ENCODE measurements around the gene ZNF367.

ZNF367 gene

DNA sequence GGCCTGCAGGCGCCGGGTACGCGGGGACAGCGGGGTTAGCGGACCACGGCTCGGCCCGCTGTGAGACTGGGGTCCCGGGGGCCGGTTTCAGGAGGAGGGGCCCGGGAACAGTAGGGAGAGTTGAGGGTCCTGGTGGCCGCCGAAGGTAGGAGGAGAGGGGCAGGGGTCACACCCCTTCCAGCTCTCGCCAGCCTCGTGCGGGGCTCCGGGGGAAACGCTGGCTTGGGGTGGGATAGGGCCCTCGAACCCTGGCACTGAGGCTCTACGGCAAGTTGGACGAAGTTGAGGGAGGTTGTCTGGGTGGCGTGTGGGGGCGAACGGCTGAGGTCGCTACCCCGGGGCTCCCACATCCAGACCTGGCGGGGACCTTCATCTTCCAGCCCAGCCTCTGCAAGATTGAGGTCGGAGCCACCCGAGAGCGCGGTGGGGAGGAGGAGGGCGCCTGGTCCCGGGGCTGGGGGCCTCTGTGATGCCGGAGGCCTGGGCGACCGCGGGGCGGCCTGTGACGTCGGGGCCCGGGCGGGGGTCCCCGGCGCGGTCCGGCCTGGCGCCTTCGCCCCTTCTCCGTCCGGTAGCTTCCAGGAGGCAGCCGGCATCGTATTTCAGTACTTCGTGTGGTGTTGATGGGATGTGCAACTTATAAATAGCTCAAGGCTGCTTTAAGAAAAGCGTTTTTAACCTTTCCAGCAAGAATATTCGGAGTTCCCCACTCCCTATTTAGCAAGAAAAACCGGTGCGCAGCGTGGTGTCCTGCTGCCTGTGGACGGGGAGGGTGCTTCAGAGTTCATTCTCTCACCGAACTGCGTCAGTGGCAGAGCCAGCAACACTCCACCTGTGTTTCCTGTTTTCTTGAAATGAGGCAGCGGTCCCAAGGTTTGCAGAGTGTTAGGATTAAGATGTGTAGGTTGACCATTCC lies 32.7 kb upstream of the ZNF367 start:
- H3K27ac ChIP-seq (ENCODE audit: low read depth, low read length, severe bottlenecking), result peak overlapping the region; percentile 29
- 1 to 2% methylated on average over 21 to 39 of the region's 63 CpGs for WGBS, 2 experiments (ENCODE audit: insufficient coverage in 2 of 2)

DNA sequence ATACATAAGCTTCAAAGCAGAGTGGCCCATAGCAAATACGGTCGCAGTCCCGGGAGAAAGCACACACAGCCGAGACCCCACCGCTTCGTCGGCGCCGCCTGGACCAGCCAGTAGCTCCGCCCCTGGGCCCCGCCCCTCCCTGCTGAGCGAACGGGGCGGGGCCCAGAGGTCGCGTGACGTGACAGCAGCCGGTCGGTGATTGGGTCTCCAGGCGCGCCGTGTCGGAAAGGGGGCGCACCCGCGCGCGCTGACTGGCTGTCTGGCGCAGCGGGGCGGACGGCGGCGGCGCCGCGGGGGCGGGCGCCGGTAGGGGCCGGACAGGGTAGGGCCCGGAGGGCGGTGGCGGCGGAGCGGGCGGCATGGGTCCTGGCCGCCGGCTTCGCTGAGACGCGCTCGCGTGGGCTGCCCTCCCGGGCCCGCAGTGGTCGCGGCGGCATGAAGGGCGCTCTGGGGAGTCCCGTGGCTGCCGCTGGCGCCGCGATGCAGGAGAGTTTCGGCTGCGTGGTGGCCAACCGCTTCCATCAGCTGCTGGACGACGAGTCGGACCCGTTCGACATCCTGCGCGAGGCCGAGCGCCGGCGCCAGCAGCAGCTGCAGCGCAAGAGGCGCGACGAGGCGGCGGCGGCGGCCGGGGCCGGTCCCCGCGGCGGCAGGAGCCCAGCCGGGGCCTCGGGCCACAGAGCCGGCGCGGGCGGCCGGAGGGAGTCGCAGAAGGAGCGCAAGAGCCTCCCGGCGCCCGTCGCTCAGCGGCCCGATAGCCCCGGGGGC lies 31.9 kb upstream of the ZNF367 start, which contains the start of gene HABP4:
HABP4 (plus strand) TSS at position 325 of the 768 bp plus-strand sequence; CDS start at position 436, 111 bp downstream.
- peaks cover 5% of the 10 kb centered on the region for H3K36me3 ChIP-seq (ENCODE audit: control insufficient read depth, insufficient read depth, low read length)
- peak within 1 kb of the TSS; percentile 76 for H3K4me3 ChIP-seq (ENCODE audit: extremely low read depth, insufficient read depth, low read length, poor library complexity, severe bottlenecking)
- peaks cover 9% of the 10 kb centered on the region for H3K4me1 ChIP-seq (ENCODE audit: control insufficient read depth, insufficient read depth, low read length, poor library complexity, severe bottlenecking)
- 0 to 1% methylated on average over 83 to 96 of the region's 108 CpGs for WGBS, 2 experiments (ENCODE audit: insufficient coverage in 2 of 2)
- H3K27ac ChIP-seq (ENCODE audit: low read depth, low read length, severe bottlenecking), result peak within 1 kb of the TSS; percentile 76
- no peaks in the 10 kb centered on the region for H3K9me3 ChIP-seq (ENCODE audit: control insufficient read depth, low read length)

More for the DNA sequence above, 32.7 kb upstream of the ZNF367 start:
- H3K4me3 ChIP-seq (ENCODE audit: extremely low read depth, insufficient read depth, low read length, poor library complexity, severe bottlenecking), result peak overlapping the region; percentile 76
- peaks cover 9% of the 10 kb centered on the region for H3K4me1 ChIP-seq (ENCODE audit: control insufficient read depth, insufficient read depth, low read length, poor library complexity, severe bottlenecking)
- peaks cover 9% of the 10 kb centered on the region for H3K36me3 ChIP-seq (ENCODE audit: control insufficient read depth, insufficient read depth, low read length)
- no peaks in the 10 kb centered on the region for H3K9me3 ChIP-seq (ENCODE audit: control insufficient read depth, low read length)

DNA sequence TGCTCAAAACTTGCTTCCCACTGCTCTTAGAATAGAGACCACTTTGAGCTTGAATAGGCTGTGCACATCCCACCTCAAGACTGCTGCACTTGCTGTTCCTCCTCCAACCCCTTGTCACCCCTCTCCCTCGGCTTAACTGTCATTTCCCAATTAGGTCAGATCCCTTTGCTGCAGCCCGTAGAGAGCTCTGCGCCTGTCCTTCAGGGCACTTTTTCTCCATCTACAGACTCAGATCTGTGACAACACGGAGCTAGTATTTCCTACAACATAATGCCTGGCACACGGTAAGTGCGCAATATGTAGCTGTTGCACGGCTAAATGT lies 31.3 kb upstream of the ZNF367 start:
- peak overlapping the region; percentile 76 for H3K4me3 ChIP-seq (ENCODE audit: extremely low read depth, insufficient read depth, low read length, poor library complexity, severe bottlenecking)
- 1 to 2% methylated on average over 7 of the region's 7 CpGs for WGBS, 2 experiments (ENCODE audit: insufficient coverage in 2 of 2)
- no peaks in the 10 kb centered on the region for H3K36me3 ChIP-seq (ENCODE audit: control insufficient read depth, insufficient read depth, low read length)
- H3K9me3 ChIP-seq (ENCODE audit: control insufficient read depth, low read length), result no peaks in the 10 kb centered on the region
- H3K27ac ChIP-seq (ENCODE audit: low read depth, low read length, severe bottlenecking), result peak overlapping the region; percentile 66
- H3K4me1 ChIP-seq (ENCODE audit: control insufficient read depth, insufficient read depth, low read length, poor library complexity, severe bottlenecking), result peaks cover 9% of the 10 kb centered on the region

DNA sequence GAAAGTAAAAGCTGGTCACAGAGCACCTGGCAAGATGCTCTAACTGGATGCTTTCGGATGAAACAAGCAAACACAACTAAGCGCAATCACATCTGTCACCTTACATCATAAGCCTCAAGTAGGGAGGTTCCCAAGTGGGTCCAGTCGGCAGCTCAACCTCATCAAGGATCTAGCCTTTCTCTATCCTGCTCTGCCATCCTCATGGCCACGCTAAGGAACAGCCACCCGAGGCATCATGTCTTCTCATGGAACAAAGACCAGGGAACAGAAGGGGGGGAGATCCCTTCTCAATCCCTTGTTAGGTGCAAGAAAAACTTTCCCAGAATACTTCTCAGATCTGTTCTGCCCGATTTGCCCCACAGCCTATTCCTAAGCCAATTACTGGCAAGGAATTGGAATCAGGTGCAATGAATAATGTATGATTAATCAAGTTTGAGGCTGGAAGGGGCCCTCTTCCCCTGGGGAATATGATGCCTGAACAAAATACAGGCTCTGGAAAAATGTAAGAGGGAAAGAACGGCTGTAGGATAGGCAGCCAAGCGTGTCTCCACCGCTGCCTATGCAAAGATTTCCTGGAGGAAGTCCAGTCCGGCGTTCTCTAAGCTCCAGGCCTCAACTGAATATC lies 30.5 kb upstream of the ZNF367 start:
- WGBS, 2 experiments (ENCODE audit: insufficient coverage in 2 of 2), result 90 to 94% methylated on average over 2 to 6 of the region's 11 CpGs
- Histone ChIP-seq H3K4me3 (ENCODE audit: extremely low read depth, insufficient read depth, low read length, poor library complexity, severe bottlenecking) (no peak overlapping the region), H3K4me1 (ENCODE audit: control insufficient read depth, insufficient read depth, low read length, poor library complexity, severe bottlenecking) (peaks cover 9% of the 10 kb centered on the region), H3K27ac (ENCODE audit: low read depth, low read length, severe bottlenecking) (no peak overlapping the region), H3K9me3 (ENCODE audit: control insufficient read depth, low read length) (no peaks in the 10 kb centered on the region), H3K36me3 (ENCODE audit: control insufficient read depth, insufficient read depth, low read length) (no peaks in the 10 kb centered on the region)

- Histone ChIP-seq H3K9me3 (ENCODE audit: control insufficient read depth, low read length) (no peaks in the 10 kb centered on the region), H3K36me3 (ENCODE audit: control insufficient read depth, insufficient read depth, low read length) (no peaks in the 10 kb centered on the region), H3K4me1 (ENCODE audit: control insufficient read depth, insufficient read depth, low read length, poor library complexity, severe bottlenecking) (peaks cover 9% of the 10 kb centered on the region), H3K27ac (ENCODE audit: low read depth, low read length, severe bottlenecking) (no peak overlapping the region), H3K4me3 (ENCODE audit: extremely low read depth, insufficient read depth, low read length, poor library complexity, severe bottlenecking) (no peak overlapping the region)
- 87 to 95% methylated on average over 2 to 3 of the region's 3 CpGs for WGBS, 2 experiments (ENCODE audit: insufficient coverage in 2 of 2)
These were observed 29.2 kb upstream of the ZNF367 start for GRCh38 chr9:96447406-96447805.

GRCh38 chr9:96442491-96442890 lies 24.3 kb upstream of the ZNF367 start:
- H3K36me3 ChIP-seq (ENCODE audit: control insufficient read depth, insufficient read depth, low read length), result no peaks in the 10 kb centered on the region
- no peaks in the 10 kb centered on the region for H3K4me1 ChIP-seq (ENCODE audit: control insufficient read depth, insufficient read depth, low read length, poor library complexity, severe bottlenecking)
- 100% methylated on average over 1 of the region's 3 CpGs; no CpG with 5 or more reads in 1 of the 2 experiments for WGBS, 2 experiments (ENCODE audit: insufficient coverage in 2 of 2)
- H3K27ac ChIP-seq (ENCODE audit: low read depth, low read length, severe bottlenecking), result no peak overlapping the region
- H3K4me3 ChIP-seq (ENCODE audit: extremely low read depth, insufficient read depth, low read length, poor library complexity, severe bottlenecking), result no peak overlapping the region
- no peaks in the 10 kb centered on the region for H3K9me3 ChIP-seq (ENCODE audit: control insufficient read depth, low read length)

DNA sequence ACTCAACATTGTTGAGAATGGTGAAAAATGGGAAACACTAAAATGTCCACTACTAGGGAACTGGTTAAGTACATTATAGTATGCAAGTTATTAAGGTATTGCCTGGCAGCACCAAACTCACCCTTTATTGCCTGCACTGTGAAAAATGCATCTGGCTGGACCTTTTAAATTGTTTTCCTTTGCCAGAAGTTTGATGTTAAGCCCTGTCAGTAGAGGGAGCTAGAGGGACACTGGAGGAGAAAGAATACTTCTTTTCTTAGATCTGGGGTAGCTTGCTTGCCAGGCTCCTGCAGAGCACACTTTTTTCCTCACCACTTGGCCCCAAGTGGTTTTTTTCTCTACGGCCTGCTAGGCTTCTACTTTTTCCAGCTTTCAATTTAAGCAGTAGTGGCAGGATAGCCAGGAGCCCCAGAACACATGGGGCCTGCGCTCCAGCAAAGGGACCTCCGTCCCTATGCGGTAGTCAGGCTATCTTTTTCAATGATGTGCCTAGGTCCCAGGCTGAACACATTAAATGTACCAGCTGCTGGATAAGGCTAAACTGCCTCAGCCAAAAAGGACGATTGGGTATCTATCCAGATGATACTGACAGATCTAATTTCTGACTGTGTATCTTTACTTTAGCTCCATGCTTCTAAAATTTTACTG lies 23.8 kb upstream of the ZNF367 start:
- Histone ChIP-seq H3K9me3 (ENCODE audit: control insufficient read depth, low read length) (no peaks in the 10 kb centered on the region), H3K4me3 (ENCODE audit: extremely low read depth, insufficient read depth, low read length, poor library complexity, severe bottlenecking) (no peak overlapping the region), H3K4me1 (ENCODE audit: control insufficient read depth, insufficient read depth, low read length, poor library complexity, severe bottlenecking) (no peaks in the 10 kb centered on the region), H3K36me3 (ENCODE audit: control insufficient read depth, insufficient read depth, low read length) (no peaks in the 10 kb centered on the region), H3K27ac (ENCODE audit: low read depth, low read length, severe bottlenecking) (no peak overlapping the region)
- WGBS, 2 experiments (ENCODE audit: insufficient coverage in 2 of 2), result 94 to 98% methylated on average over 4 to 5 of the region's 5 CpGs

DNA sequence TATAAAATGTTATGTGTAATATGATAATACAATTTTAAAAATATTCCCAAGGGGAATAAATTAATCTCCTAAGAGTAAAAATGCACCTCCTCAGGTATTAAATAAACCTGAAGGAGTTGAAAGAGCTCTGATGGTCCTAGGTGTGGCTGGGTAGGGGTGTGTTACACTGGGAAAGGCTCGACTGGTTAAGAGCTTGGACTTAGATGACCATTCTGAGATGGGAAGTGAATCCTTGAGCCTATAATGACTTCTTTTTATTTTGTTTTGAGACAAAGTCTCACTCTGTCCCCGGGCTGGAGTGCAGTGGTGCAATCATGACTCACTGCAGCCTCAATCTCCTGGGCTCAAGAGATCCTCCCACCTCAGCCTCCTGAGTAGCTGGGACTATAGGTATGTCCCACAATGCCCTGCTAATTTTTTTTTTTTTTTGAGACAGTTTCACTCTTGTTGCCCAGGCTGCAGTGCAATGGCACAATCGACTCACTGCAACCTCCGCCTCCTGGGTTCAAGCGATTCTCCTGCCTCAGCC lies 22.6 kb upstream of the ZNF367 start:
- H3K27ac ChIP-seq (ENCODE audit: low read depth, low read length, severe bottlenecking), result no peak overlapping the region
- no peaks in the 10 kb centered on the region for H3K36me3 ChIP-seq (ENCODE audit: control insufficient read depth, insufficient read depth, low read length)
- WGBS, 2 experiments (ENCODE audit: insufficient coverage in 2 of 2), result 89 to 93% methylated on average over 3 to 5 of the region's 5 CpGs
- H3K4me1 ChIP-seq (ENCODE audit: control insufficient read depth, insufficient read depth, low read length, poor library complexity, severe bottlenecking), result no peaks in the 10 kb centered on the region
- H3K4me3 ChIP-seq (ENCODE audit: extremely low read depth, insufficient read depth, low read length, poor library complexity, severe bottlenecking), result no peak overlapping the region
- H3K9me3 ChIP-seq (ENCODE audit: control insufficient read depth, low read length), result no peaks in the 10 kb centered on the region

- Histone ChIP-seq H3K4me3 (ENCODE audit: extremely low read depth, insufficient read depth, low read length, poor library complexity, severe bottlenecking) (no peak overlapping the region), H3K4me1 (ENCODE audit: control insufficient read depth, insufficient read depth, low read length, poor library complexity, severe bottlenecking) (no peaks in the 10 kb centered on the region), H3K36me3 (ENCODE audit: control insufficient read depth, insufficient read depth, low read length) (no peaks in the 10 kb centered on the region), H3K9me3 (ENCODE audit: control insufficient read depth, low read length) (no peaks in the 10 kb centered on the region), H3K27ac (ENCODE audit: low read depth, low read length, severe bottlenecking) (no peak overlapping the region)
- 87 to 93% methylated on average over 7 of the region's 7 CpGs for WGBS, 2 experiments (ENCODE audit: insufficient coverage in 2 of 2)
These were observed 19.3 kb upstream of the ZNF367 start for GRCh38 chr9:96437454-96437853.

All from mesodermal cell (in vitro differentiated cells).